ENCODE results near the gene TMEM106B.
"Not testable (repeated sequence)": the region's sequence is repeated elsewhere in the genome, so short reads cannot be mapped to it uniquely, and the experiment has no call there.

TMEM106B gene

DNA sequence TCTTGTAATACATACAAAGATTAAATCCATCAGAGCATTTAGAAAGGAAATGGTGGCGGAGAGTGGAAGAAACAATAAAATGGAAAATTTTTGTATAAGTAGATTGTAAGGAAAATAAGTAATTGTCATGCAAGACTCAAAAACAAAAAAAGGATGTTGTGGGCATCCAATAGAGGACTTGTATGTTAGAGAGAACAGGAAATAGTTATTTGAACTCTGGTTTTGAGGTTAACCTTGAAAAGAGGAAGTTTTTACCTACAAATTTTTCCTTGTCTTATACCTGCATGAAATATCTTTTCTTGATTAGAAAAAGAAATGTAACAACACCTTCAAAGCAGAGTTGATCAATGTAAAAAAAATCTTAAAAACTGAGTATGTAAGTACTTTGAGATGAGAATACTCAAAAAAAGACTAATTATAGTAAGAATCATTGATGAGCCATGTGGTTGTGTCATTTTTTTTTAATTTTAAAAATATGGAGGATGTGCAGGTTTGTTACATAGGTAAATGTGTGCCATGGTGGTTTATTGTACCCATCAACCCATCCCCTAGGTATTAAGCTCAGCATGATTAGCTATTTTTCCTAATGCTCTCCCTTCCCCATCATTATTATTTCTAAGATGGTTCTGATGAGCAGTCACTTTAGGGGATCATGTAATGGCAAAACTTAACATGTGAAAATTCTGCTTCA, 11.9 kb downstream of the TMEM106B start:
- no peak overlapping the region for H3K4me3 ChIP-seq (ENCODE audit: low read depth, low read length)

DNA sequence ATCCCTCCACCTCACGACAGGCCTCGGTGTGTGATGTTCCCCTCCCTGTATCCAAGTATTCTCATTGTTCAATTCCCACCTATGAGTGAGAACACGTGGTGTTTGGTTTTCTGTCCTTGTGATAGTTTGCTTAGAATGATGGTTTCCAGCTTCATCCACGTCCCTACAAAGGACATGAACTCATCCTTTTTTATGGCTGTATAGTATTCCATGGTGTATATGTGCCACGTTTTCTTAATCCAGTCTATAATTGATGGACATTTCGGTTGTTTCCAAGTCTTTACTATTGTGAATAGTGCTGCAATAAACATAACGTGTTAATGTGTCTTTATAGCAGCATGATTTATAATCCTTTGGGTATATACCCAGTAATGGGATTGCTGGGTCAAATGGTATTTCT, 13.9 kb downstream of the TMEM106B start:
- H3K9me3 ChIP-seq; H3K4me1 ChIP-seq; H3K27me3 ChIP-seq; H3K4me3 ChIP-seq (ENCODE audit: low read depth, low read length); DNase-seq; H3K36me3 ChIP-seq: not testable (repeated sequence)

More for the DNA sequence above, 11.9 kb downstream of the TMEM106B start:
- TF ChIP-seq, protein P1, sequence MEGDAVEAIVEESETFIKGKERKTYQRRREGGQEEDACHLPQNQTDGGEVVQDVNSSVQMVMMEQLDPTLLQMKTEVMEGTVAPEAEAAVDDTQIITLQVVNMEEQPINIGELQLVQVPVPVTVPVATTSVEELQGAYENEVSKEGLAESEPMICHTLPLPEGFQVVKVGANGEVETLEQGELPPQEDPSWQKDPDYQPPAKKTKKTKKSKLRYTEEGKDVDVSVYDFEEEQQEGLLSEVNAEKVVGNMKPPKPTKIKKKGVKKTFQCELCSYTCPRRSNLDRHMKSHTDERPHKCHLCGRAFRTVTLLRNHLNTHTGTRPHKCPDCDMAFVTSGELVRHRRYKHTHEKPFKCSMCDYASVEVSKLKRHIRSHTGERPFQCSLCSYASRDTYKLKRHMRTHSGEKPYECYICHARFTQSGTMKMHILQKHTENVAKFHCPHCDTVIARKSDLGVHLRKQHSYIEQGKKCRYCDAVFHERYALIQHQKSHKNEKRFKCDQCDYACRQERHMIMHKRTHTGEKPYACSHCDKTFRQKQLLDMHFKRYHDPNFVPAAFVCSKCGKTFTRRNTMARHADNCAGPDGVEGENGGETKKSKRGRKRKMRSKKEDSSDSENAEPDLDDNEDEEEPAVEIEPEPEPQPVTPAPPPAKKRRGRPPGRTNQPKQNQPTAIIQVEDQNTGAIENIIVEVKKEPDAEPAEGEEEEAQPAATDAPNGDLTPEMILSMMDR (IDR thresholded peaks at IDR 0.05; ENCODE audit: low read depth, low read length) = no peak
- no peaks in the 10 kb centered on the region for H3K27me3 ChIP-seq
- H3K36me3 ChIP-seq = peaks cover 5% of the 10 kb centered on the region
- no peak for DNase-seq
- no peaks in the 10 kb centered on the region for H3K4me1 ChIP-seq
- no peaks in the 10 kb centered on the region for H3K9me3 ChIP-seq

DNA sequence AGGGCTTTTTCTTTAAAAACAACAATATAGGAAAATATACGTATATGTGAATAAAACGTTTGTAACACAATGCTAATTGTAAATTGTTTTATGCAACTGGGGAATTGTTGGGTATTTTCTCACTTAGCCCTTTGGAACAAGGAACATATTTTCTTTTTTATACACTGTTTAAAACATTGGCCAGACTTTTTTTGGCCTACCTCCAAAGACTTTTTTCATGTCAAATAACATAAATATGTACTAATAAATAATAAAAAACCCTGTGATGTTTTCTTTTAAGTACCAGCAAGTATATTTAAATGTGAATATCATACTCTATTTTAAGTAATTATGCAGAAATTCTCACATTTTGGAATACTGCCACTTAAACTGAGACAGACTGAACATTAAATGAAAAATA, 15.7 kb downstream of the TMEM106B start:
- Histone ChIP-seq H3K9me3 (no peaks in the 10 kb centered on the region), H3K4me3 (ENCODE audit: low read depth, low read length) (no peak overlapping the region), H3K4me1 (no peaks in the 10 kb centered on the region), H3K27me3 (no peaks in the 10 kb centered on the region), H3K36me3 (peaks cover 2% of the 10 kb centered on the region; the same call in 1 of the 2 replicates)
- TF ChIP-seq, protein P1 (IDR thresholded peaks at IDR 0.05; ENCODE audit: low read depth, low read length) = no peak
- no peak for DNase-seq

DNA sequence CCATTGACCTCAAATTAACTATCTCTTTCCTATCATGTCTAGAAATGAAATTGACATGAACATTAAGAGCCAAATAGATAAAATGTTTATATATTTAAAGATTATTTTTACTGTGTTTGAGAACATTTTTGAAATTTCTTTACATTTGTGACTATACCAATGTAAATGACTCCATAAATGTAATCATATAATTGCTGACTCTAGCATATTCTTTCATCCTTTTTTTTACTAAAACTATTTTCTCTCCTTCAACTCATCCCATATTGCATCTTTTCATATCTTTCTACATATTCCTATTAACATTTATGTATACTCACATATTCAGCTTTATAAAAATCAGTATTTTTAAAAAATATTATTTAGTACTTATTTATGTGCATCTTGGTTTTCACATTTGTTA, 16.9 kb downstream of the TMEM106B start:
- TF ChIP-seq, protein P1 (IDR thresholded peaks at IDR 0.05; ENCODE audit: low read depth, low read length) = no peak
- H3K36me3 ChIP-seq = peaks cover 2% of the 10 kb centered on the region
- H3K4me3 ChIP-seq (ENCODE audit: low read depth, low read length) = no peak overlapping the region
- H3K9me3 ChIP-seq = no peaks in the 10 kb centered on the region
- no peaks in the 10 kb centered on the region for H3K4me1 ChIP-seq
- DNase-seq = no peak
- no peaks in the 10 kb centered on the region for H3K27me3 ChIP-seq

DNA sequence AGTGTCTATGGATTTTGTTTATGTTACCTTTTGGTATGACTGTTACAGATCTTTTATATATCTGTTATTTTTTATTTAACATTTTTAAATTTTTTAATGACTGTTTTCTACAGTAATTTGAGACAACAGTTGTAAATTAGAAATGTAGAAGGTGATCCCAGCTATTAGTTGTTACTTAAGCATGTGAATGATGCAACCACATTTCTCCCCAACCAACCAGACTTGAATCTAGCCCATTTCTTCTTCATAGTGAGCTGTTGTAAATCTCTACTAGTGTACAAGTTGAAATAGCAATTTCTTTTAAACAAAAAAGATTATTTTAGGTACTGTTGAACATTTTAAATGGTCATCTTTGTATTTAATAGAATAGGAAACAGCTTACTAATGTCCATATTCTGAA, 18.0 kb downstream of the TMEM106B start:
- peaks cover 2% of the 10 kb centered on the region for H3K36me3 ChIP-seq
- no peak for DNase-seq

DNA sequence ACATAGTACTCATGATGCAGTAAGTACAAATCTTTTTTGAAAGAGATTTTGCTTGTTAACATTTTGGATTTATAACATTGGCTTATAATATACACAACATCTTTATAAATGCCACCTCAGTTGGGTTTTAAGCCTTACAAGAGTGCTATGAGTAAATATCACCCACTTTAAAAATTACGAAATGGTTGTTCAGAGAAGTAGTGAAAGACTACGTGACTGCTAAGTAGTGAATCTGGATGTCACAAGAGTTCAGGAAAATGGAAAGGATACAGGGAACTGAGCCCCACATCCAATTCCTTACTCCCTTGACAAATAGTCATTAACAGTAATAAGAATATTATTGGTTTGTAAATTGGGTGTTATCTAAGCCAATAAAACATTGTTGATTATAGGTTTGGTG, 20.0 kb downstream of the TMEM106B start:
- Histone ChIP-seq H3K36me3 (peaks cover 2% of the 10 kb centered on the region), H3K4me3 (ENCODE audit: low read depth, low read length) (no peak overlapping the region), H3K4me1 (no peaks in the 10 kb centered on the region), H3K9me3 (no peaks in the 10 kb centered on the region), H3K27me3 (no peaks in the 10 kb centered on the region)
- TF ChIP-seq, protein P1 (IDR thresholded peaks at IDR 0.05; ENCODE audit: low read depth, low read length) = no peak
- no peak for DNase-seq

More for the DNA sequence above, 18.0 kb downstream of the TMEM106B start:
- no peak overlapping the region for H3K4me3 ChIP-seq (ENCODE audit: low read depth, low read length)
- H3K9me3 ChIP-seq = no peaks in the 10 kb centered on the region
- H3K4me1 ChIP-seq = no peaks in the 10 kb centered on the region
- TF ChIP-seq, protein P1 (IDR thresholded peaks at IDR 0.05; ENCODE audit: low read depth, low read length) = no peak
- H3K27me3 ChIP-seq = no peaks in the 10 kb centered on the region
